Natural killer cell treated with Interleukin-12 subunit alpha and Interleukin-12 subunit beta and Interleukin-15 and Interleukin-18, amount 100 ng/mL, for 72 hours (primary cell): ENCODE results near the gene BARHL1. TPM values are rescaled to one million over a fixed set of nuclear protein-coding genes. Genes with fewer than 3 reads are reported as not detected.

ENCODE experiments used
- ATAC-seq, 2 donors: fragments of 150-1000 bp; cut with Tn5 transposase in 1 of 2; sonication (Bioruptor Pico), chemical (Tn5 transposase) in 1 of 2; 2 replicates each; pipeline ENCODE4 v1.10.0; 2021
- DNase-seq: peaks from one replicate; pipeline ENCODE4 v3.0.0; 2022; ENCODE audit warnings: low spot score
- H3K27ac Mint-ChIP-seq, 2 donors: 1 replicate in 1 of 2; 2 replicates in 1 of 2; pipeline ENCODE4 v1.8.0; 2022; ENCODE audit warnings: mixed read lengths in 2 of 2, mild to moderate bottlenecking in 1 of 2, moderate library complexity in 1 of 2
- H3K27me3 Mint-ChIP-seq, 2 donors: 1 replicate in 1 of 2; 2 replicates in 1 of 2; pipeline ENCODE4 v1.8.0; 2022; ENCODE audit warnings: mixed read lengths in 2 of 2
- H3K36me3 Mint-ChIP-seq: one replicate; pipeline ENCODE4 v1.8.0; 2022; ENCODE audit warnings: mixed read lengths
- H3K4me1 Mint-ChIP-seq, 2 donors: 1 replicate in 1 of 2; 2 replicates in 1 of 2; pipeline ENCODE4 v1.8.0; 2022; ENCODE audit warnings: low read depth in 2 of 2, mixed read lengths in 2 of 2, mild to moderate bottlenecking in 1 of 2
- H3K4me3 Mint-ChIP-seq: one replicate; pipeline ENCODE4 v1.8.0; 2022; ENCODE audit warnings: mixed read lengths
- H3K9me3 Mint-ChIP-seq: 2 replicates; pipeline ENCODE4 v1.8.0; 2022; ENCODE audit warnings: mixed read lengths
- total RNA-seq, 2 donors: library from RNA; stranded (reverse); gene quantifications; one replicate each; pipeline ENCODE4 v1.2.3, GENCODE V29; 2022

Gene BARHL1
- not detected for total RNA-seq

DNA sequence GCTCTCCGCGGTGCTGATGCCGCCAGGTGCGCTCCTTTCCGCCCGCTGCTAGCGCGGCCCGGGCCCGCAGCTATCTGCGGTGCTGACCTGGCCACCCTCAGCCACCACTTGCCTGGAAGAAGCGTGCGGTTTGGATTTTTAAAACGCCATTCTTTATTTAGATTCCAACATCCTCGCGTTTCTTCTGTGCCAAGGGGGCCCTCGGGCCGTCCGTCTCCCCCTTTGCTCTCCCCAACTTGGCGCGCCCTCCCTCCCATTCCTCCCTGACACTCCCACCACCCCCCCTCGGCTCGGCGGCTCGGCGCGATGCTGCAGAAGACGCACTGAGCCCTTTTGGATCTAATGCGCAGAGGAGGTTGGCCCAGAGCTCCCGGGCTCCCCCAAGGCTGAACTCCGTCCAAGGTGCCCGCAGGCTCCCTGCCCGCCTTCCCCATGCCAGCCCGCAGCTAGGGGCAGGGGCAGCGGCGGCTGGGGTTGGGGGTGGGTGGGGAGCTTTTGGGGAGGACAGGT, at the start of gene BARHL1:
Gene BARHL1, plus strand, starts transcription at position 331 of the 510 bp plus-strand sequence. CDS start 192 bp downstream, outside the sequence.
- peaks cover 13 to 15% of the 10 kb centered on the region in 2 donors for H3K4me1 Mint-ChIP-seq
- no peak within 1 kb of the TSS for H3K27ac Mint-ChIP-seq
- H3K27me3 Mint-ChIP-seq, result peaks cover 42 to 59% of the 10 kb centered on the region in 2 donors
- DNase-seq (no peak), ATAC-seq (no peak)
- peak within 1 kb of the TSS; percentile 70 for H3K4me3 Mint-ChIP-seq
- no peaks in the 10 kb centered on the region for H3K9me3 Mint-ChIP-seq
- H3K36me3 Mint-ChIP-seq, result peaks cover 5% of the 10 kb centered on the region

DNA sequence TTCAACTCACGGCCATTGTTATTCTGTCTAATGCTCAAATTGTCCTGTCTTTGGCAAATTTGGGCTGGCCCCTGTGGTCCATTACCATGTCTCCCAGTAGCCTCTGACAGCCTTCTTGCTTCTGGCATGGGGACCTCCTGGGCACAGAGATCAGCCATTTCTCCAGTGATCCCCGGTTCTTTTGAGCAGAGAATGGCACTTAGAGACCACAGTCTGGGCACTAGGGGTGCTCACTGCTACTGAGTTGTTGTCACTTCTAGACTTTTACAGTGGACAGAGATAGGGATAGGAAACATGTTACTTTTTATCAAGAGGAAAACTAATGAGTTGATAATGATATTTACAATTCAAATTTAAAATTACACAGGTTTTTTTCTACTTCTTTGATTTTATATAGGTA, 47.6 kb upstream of the BARHL1 start:
- Mint-ChIP-seq H3K27ac (no peak overlapping the region), H3K4me1 (no peaks in the 10 kb centered on the region), H3K9me3 (no peaks in the 10 kb centered on the region), H3K36me3 (no peaks in the 10 kb centered on the region), H3K4me3 (no peak overlapping the region), H3K27me3 (peaks cover 19 to 20% of the 10 kb centered on the region in 2 donors)
- DNase-seq (no peak), ATAC-seq (no peak)

DNA sequence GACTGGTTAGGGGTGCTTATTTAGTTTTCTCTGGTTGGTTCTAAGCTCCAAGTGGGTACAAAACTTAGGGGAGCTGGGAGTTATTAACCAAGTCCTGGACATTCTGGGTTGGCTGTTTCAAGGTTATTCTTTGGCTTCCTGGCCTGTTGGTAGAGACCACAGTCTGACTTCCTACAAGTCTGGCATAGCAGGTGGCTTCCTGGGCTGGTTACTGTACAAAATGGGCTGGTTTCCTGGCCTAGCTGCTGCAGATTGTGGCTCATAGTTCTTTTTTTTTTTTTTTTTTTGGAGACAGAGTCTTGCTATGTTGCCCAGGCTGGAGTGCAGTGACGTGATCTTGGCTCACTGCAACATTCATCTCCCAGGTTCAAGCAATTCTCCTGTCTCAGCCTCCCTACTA, 46.3 kb upstream of the BARHL1 start:
- Mint-ChIP-seq H3K27ac (no peak overlapping the region), H3K4me3 (no peak overlapping the region), H3K27me3 (peaks cover 11 to 13% of the 10 kb centered on the region in 2 donors), H3K4me1 (no peaks in the 10 kb centered on the region), H3K9me3 (no peaks in the 10 kb centered on the region), H3K36me3 (no peaks in the 10 kb centered on the region)
- ATAC-seq (no peak), DNase-seq (no peak)

DNA sequence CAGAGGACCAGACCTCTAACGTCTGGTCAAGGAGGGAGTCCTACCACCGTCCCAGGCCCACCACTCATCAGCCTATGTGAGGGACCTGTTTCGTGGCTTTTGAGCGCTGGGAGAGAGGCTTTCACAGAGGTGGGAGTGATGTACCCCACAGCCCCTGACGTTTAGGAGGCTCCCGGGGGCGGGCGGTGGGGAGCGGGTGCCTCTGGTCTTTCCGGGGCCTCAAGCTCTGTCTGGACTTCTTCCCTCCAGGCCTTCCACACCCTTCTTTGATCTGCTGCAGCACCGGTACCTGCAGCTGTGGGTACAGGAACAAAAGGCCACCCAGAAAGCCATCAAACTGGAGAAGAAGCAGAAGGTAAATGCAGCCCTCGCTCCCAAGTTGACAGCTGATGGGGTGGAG, 45.1 kb upstream of the BARHL1 start:
- Mint-ChIP-seq H3K27ac (no peak overlapping the region), H3K27me3 (peaks cover 0 to 5% of the 10 kb centered on the region in 2 donors), H3K36me3 (no peaks in the 10 kb centered on the region), H3K9me3 (no peaks in the 10 kb centered on the region), H3K4me3 (no peak overlapping the region), H3K4me1 (no peaks in the 10 kb centered on the region)
- ATAC-seq (no peak), DNase-seq (no peak)

DNA sequence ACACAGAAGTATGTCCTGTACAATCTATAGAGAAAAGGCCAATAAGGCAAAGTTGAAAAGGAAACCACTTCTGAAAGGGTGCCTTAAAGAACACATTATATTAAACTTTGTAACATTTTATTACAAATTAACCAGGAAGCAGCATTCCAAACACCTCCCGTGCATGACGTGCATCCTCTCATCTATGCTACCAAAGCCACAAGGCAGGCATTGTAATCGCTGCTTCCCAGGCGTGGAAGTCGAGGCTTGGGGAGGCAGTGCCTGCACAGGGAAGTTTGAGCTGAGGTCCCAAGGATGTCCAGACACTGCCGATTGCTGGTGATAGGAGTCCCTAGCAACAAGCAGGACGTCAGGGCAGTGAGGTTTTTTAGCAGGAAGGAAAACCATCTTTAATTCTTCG, 44.3 kb upstream of the BARHL1 start:
- H3K27me3 Mint-ChIP-seq, result peaks cover 0 to 7% of the 10 kb centered on the region in 2 donors
- H3K4me1 Mint-ChIP-seq, result no peaks in the 10 kb centered on the region
- no peak overlapping the region for H3K27ac Mint-ChIP-seq
- H3K4me3 Mint-ChIP-seq, result no peak overlapping the region
- no peak for ATAC-seq
- H3K9me3 Mint-ChIP-seq, result no peaks in the 10 kb centered on the region
- no peaks in the 10 kb centered on the region for H3K36me3 Mint-ChIP-seq
- no peak for DNase-seq

DNA sequence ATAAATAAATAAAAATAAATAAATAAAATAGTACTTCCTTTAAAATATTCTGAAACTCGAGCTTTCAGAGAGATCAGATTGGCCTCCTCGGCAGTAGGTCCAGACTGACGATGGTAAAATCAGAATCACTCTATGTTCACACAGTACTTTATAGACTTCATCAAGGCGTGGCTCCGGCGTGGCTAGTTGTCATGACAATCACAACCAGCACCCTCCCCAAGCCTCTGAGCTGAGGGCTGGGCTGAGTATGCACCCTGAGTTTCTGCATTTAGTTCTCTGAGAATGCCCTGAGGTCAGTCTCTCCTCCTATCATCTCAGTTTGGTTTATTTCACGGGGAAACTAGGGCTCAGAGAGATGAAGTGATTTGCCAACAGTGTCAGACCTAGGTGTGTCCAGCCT, 43.3 kb upstream of the BARHL1 start:
- H3K27me3 Mint-ChIP-seq, result peaks cover 0 to 11% of the 10 kb centered on the region in 2 donors
- no peak for ATAC-seq
- no peak overlapping the region for H3K27ac Mint-ChIP-seq

DNA sequence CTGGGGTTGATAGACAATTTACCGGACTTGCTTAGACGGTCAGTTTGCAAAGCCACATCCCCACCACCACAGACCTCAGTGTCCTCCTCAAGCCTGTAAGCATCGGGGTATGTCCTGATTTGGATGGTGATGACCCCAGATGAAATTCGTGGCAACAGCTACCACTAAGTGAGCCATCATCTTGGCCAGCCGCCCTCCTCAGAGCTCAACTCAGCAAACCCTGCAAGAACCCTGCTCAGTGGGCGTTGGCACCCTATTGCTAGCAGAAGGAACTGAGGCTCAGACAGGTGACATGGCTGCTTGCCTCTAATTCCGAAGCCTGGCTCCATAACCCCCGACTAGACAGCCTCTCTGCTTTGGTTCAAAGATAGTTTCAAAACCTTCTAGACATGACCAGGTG, 41.4 kb upstream of the BARHL1 start:
- ATAC-seq (no peak), DNase-seq (no peak)
- Mint-ChIP-seq H3K27ac (no peak overlapping the region), H3K27me3 (peaks cover 0 to 20% of the 10 kb centered on the region in 2 donors), H3K4me1 (no peaks in the 10 kb centered on the region), H3K4me3 (no peak overlapping the region), H3K36me3 (no peaks in the 10 kb centered on the region), H3K9me3 (no peaks in the 10 kb centered on the region)

More for the DNA sequence above, 43.3 kb upstream of the BARHL1 start:
- H3K9me3 Mint-ChIP-seq, result no peaks in the 10 kb centered on the region
- H3K4me1 Mint-ChIP-seq, result no peaks in the 10 kb centered on the region
- DNase-seq, result no peak
- H3K4me3 Mint-ChIP-seq, result no peak overlapping the region
- no peaks in the 10 kb centered on the region for H3K36me3 Mint-ChIP-seq

DNA sequence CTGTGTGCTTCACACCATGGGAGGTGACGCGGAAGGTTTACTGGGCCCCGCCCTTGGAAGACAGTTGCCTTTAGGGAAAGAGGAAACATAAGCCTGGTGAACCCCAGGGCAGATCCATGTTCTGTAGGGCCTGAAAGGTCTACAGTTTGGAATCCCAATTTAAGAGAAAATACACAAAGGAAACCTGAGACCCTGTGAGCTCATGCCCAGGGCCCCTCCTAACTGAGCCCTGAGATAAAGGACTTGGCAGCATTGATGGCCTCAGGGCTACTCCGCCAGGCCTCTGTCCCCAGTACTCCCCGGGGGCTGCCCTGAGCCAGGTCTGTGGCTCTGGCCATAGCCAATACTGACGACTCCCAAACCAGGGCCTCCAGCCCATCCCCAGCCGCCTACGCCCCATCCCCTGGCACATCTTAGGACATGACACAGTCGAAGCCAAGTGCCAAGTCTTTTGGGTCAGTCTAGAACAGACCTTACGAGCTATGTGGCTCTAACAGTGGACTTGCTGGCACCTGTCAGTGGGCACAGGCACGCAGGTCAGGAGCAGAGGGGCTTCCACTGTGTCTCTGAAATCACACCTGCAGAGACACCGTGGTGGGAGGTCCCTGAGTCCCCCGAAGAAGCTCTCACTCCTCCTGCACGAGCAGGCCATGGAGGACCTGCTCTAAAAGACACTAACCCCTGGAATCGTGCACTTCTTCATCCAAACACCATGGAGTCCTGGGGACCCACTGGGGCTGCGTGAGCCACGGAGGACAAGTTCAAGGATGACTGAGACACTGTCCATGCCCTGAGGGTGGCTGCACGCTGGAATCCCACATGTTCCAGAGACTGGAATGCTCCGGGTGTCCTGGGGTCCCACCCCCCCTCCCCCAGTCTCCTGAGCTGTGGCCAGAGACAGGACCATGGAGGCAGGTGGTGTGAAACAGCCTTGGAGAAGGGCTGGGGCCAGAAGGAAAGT, 40.3 kb upstream of the BARHL1 start:
- H3K4me1 Mint-ChIP-seq, result no peaks in the 10 kb centered on the region
- no peak overlapping the region for H3K27ac Mint-ChIP-seq
- ATAC-seq (peak in 1 of 2 donors; percentile 10), DNase-seq (no peak)
- no peak overlapping the region for H3K4me3 Mint-ChIP-seq
- no peaks in the 10 kb centered on the region for H3K36me3 Mint-ChIP-seq
- H3K9me3 Mint-ChIP-seq, result no peaks in the 10 kb centered on the region
- H3K27me3 Mint-ChIP-seq, result peaks cover 0 to 21% of the 10 kb centered on the region in 2 donors

DNA sequence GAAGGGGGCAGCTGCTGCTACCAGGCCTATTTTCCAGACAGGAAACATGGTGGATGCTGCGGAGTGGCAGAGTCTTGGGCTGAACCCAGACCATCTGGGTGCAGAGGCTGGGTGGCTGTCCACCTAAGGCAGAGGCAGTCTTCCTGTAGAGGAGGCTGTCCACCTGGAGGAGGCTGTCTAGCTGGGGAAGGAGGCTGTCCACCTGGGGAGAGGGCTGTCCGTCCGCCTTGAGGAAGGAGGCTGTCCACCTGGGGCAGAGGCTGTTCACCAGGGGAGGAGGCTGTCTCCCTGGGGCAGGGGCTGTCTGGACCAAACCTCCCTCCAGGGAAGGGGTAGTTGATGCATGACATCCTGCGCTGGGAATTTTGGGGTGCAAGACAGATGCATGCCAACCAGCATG, 39.2 kb upstream of the BARHL1 start:
- peaks cover 1 to 27% of the 10 kb centered on the region in 2 donors for H3K27me3 Mint-ChIP-seq
- no peak overlapping the region for H3K4me3 Mint-ChIP-seq
- DNase-seq (no peak), ATAC-seq (no peak)
- no peaks in the 10 kb centered on the region for H3K36me3 Mint-ChIP-seq
- no peaks in the 10 kb centered on the region for H3K4me1 Mint-ChIP-seq
- H3K9me3 Mint-ChIP-seq, result no peaks in the 10 kb centered on the region
- H3K27ac Mint-ChIP-seq, result no peak overlapping the region

DNA sequence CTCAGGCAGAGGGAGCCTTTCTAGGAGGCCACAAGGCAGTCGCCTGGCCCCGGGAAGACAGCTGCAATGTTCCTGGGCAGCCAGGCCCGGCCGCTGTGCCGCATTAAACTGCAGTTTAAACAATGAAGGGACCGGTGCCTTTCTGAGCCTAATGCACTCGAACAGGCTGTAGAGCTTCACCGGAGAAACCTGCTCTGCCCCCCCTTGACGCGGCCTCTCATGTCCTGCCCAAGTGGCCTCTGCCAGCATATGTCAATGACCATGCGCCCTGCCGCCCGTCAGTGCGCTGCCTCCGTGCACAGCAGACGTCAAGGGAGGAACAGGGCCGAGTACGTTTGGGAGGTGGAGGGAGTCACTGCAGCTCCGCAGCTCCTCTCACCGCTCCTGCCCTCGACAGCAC, 38.4 kb upstream of the BARHL1 start:
- H3K4me1 Mint-ChIP-seq, result no peaks in the 10 kb centered on the region
- H3K27ac Mint-ChIP-seq, result no peak overlapping the region
- H3K4me3 Mint-ChIP-seq, result no peak overlapping the region
- ATAC-seq (no peak), DNase-seq (no peak)
- H3K27me3 Mint-ChIP-seq, result peaks cover 8 to 27% of the 10 kb centered on the region in 2 donors
- no peaks in the 10 kb centered on the region for H3K36me3 Mint-ChIP-seq
- no peaks in the 10 kb centered on the region for H3K9me3 Mint-ChIP-seq

DNA sequence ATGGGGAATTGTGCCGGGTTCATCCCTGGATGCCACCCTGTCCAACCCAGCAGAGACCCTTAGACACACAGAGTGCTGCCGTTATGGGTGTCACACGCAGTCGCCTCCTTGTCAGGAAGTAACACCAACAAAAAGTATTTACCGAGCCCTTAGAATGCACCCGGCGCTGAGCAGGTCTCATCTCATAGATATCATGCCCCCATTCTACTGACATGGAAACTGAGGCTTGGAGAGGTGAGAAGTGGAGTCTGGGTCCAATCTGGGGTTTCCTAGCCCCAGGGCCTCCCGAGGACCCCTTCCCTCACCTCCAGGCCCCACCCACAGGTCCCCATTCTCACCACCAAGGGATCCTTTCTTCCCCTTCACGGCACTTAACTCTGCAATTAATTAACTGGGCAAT, 36.8 kb upstream of the BARHL1 start:
- Mint-ChIP-seq H3K9me3 (no peaks in the 10 kb centered on the region), H3K27ac (no peak overlapping the region), H3K27me3 (peaks cover 9 to 27% of the 10 kb centered on the region in 2 donors), H3K4me1 (no peaks in the 10 kb centered on the region), H3K4me3 (no peak overlapping the region), H3K36me3 (no peaks in the 10 kb centered on the region)
- no peak for DNase-seq
- ATAC-seq, result no peak

DNA sequence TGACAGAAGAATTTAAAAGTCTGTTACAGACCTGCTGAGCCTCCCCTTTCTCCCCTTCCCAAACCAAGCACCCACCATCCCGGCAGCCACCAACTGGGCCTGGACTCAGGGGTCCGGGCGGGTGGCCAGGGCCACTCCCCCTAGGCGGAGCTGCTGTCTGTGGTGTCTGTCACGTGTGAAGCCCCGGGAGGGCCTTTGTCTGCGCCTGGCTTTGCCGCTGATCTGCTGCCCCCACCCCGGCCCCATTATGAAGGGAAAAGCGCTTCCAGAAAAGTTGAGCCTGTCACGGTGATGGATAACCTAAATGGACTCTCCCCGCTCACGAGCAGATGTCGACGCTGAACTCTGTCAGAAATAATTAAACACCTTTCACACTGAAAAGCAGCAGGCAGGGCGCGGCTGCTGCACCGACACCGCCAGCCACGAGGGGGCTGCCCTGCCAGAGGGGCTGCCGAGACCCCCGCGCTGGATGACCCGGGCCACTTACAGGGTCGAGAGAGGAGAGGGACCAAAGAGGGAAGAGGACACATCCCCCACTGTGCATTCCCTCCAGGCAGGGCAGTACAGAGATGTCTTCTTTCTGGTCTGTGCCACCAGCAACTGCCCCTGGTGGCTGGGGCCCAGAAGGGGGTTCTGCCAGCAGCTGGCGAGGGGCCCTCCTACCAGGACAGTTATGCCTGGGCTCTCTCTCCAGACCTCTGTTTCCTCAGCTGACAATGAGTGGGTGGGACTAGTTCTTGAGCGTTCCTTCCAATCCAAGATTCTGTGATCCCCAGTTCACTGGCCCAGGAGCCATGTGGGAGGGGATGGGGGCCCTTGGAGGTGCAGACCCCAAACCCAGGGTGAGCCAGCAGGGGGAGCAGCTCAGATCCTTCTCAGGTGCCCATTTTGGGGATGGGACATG, 36.0 kb upstream of the BARHL1 start:
- ATAC-seq (no peak), DNase-seq (no peak)
- Mint-ChIP-seq H3K9me3 (no peaks in the 10 kb centered on the region), H3K27ac (no peak overlapping the region), H3K36me3 (no peaks in the 10 kb centered on the region), H3K4me3 (no peak overlapping the region), H3K27me3 (peaks cover 9 to 30% of the 10 kb centered on the region in 2 donors), H3K4me1 (no peaks in the 10 kb centered on the region)

DNA sequence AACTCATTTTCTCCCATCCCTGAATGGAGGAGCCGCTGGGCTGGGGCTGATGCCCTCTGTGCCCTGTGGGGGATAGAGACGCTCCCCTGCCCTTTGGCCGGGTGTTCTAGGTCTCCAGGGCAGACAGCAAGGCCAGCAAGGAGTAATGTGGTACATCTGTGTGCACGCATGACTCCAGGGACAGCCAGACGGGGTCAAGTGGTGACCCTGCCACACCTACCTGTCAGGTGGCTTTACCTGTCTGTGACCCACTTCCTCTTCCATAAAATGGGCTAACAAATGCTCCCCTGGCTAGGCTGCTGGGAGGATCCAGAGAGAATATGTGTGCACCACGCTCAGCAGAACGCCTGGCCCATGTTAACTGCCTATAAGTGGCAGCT, 35.4 kb upstream of the BARHL1 start:
- ATAC-seq (no peak), DNase-seq (no peak)
- Mint-ChIP-seq H3K4me3 (no peak overlapping the region), H3K27me3 (peaks cover 9 to 30% of the 10 kb centered on the region in 2 donors), H3K36me3 (no peaks in the 10 kb centered on the region), H3K9me3 (no peaks in the 10 kb centered on the region), H3K4me1 (no peaks in the 10 kb centered on the region), H3K27ac (no peak overlapping the region)

DNA sequence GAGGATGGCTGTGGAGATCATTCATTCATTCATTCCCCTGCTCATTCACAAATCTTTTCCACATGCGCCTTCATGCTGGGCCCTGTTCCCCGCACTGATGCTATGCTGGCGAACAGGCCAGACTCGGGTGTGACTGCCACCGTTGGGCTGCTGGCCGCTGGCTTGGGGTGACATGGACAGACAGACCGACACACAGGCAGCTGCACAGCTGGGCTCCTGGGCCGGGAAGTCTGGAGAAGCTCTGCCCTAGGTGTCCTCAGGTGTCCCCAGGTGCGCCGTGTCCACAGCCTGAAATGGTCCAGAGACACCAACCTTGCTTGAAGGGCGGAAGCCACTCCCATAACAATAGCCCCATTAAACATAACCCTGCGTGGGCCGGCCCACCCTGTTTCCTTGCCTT, 35.0 kb upstream of the BARHL1 start:
- peaks cover 9 to 30% of the 10 kb centered on the region in 2 donors for H3K27me3 Mint-ChIP-seq
- no peak for DNase-seq
- no peak overlapping the region for H3K27ac Mint-ChIP-seq
- H3K4me1 Mint-ChIP-seq, result no peaks in the 10 kb centered on the region
- no peak overlapping the region for H3K4me3 Mint-ChIP-seq
- no peaks in the 10 kb centered on the region for H3K9me3 Mint-ChIP-seq
- ATAC-seq, result no peak
- H3K36me3 Mint-ChIP-seq, result no peaks in the 10 kb centered on the region
